ENCODE results near the gene CRYBB1.

The CRYBB1 gene

GRCh38 chr22:26586556-26587325 lies 31.1 kb downstream of the CRYBB1 start:
- no peak for DNase-seq
- no peaks in the 10 kb centered on the region for H3K27me3 ChIP-seq (ENCODE audit: insufficient read depth, low read length)
- peaks cover 0 to 6% of the 10 kb centered on the region in 2 experiments for H3K4me1 ChIP-seq (ENCODE audit: control insufficient read depth in 1 of 2, insufficient read depth in 2 of 2, low read length in 2 of 2)
- H3K4ac ChIP-seq (ENCODE audit: low read depth, low read length), result no peak overlapping the region
- no peak overlapping the region for H3K14ac ChIP-seq (ENCODE audit: low read length)
- H3K79me1 ChIP-seq (ENCODE audit: low read length), result peaks cover 7% of the 10 kb centered on the region
- no peak overlapping the region for H3K4me3 ChIP-seq (ENCODE audit: low read depth, low read length)
- no peak overlapping the region for H4K12ac ChIP-seq (ENCODE audit: low read depth, low read length)
- H3K18ac ChIP-seq (ENCODE audit: low read length), result no peak overlapping the region
- H4K8ac ChIP-seq (ENCODE audit: low read depth, low read length), result no peak overlapping the region
- H3K9ac ChIP-seq (ENCODE audit: low read length), result no peak overlapping the region
- no peak overlapping the region for H4K91ac ChIP-seq (ENCODE audit: low read depth, low read length)
- peaks cover 9% of the 10 kb centered on the region for H3K79me2 ChIP-seq (ENCODE audit: control insufficient read depth, insufficient read depth, low read length, poor library complexity)
- no peak overlapping the region for H2AFZ ChIP-seq (ENCODE audit: insufficient read depth, low read length, poor library complexity)
- no peak overlapping the region for H3K4me2 ChIP-seq (ENCODE audit: low read length)
- H3K23ac ChIP-seq (ENCODE audit: low read length), result no peak overlapping the region
- H2BK5ac ChIP-seq (ENCODE audit: low read depth, low read length, poor library complexity), result no peak overlapping the region
- WGBS (ENCODE audit: extremely low coverage, insufficient coverage, insufficient read length), result no CpG with 5 or more reads among the region's 11 CpGs
- no peak overlapping the region for H2BK120ac ChIP-seq (ENCODE audit: insufficient read depth, low read length, poor library complexity)
- H2AK5ac ChIP-seq (ENCODE audit: low read length), result no peak overlapping the region
- no peak overlapping the region for H3K27ac ChIP-seq (ENCODE audit: low read depth, low read length)
- H3K36me3 ChIP-seq (ENCODE audit: control insufficient read depth in 1 of 2, insufficient read depth in 2 of 2, low read length in 2 of 2), result peaks cover 5 to 8% of the 10 kb centered on the region in 2 experiments
- no peak overlapping the region for H2BK12ac ChIP-seq (ENCODE audit: low read length)
- no peaks in the 10 kb centered on the region for H3K9me3 ChIP-seq (ENCODE audit: insufficient read depth, low read depth, low read length)

- no peak overlapping the region for H3K4me2 ChIP-seq (ENCODE audit: low read length)
Observed at GRCh38 chr22:26585104-26585790, 32.6 kb downstream of the CRYBB1 start.

GRCh38 chr22:26584010-26584409 lies 33.8 kb downstream of the CRYBB1 start:
- no peak overlapping the region for H3K23ac ChIP-seq (ENCODE audit: low read length)
- H3K27ac ChIP-seq (ENCODE audit: low read depth, low read length), result no peak overlapping the region

More at GRCh38 chr22:26585104-26585790, 32.6 kb downstream of the CRYBB1 start:
- Histone ChIP-seq H4K12ac (ENCODE audit: low read depth, low read length) (no peak overlapping the region), H3K23ac (ENCODE audit: low read length) (no peak overlapping the region), H3K18ac (ENCODE audit: low read length) (no peak overlapping the region), H2BK12ac (ENCODE audit: low read length) (no peak overlapping the region), H3K27ac (ENCODE audit: low read depth, low read length) (no peak overlapping the region), H3K4me3 (ENCODE audit: low read depth, low read length) (no peak overlapping the region), H3K4me1 (ENCODE audit: control insufficient read depth in 1 of 2, insufficient read depth in 2 of 2, low read length in 2 of 2) (peaks cover 0 to 6% of the 10 kb centered on the region in 2 experiments), H4K8ac (ENCODE audit: low read depth, low read length) (no peak overlapping the region), H3K14ac (ENCODE audit: low read length) (no peak overlapping the region), H3K36me3 (ENCODE audit: control insufficient read depth in 1 of 2, insufficient read depth in 2 of 2, low read length in 2 of 2) (peaks cover 5 to 12% of the 10 kb centered on the region in 2 experiments), H3K79me1 (ENCODE audit: low read length) (peaks cover 7% of the 10 kb centered on the region), H3K9me3 (ENCODE audit: insufficient read depth, low read depth, low read length) (no peaks in the 10 kb centered on the region), H3K27me3 (ENCODE audit: insufficient read depth, low read length) (no peaks in the 10 kb centered on the region), H3K4ac (ENCODE audit: low read depth, low read length) (no peak overlapping the region), H2BK5ac (ENCODE audit: low read depth, low read length, poor library complexity) (no peak overlapping the region), H2AK5ac (ENCODE audit: low read length) (no peak overlapping the region), H2AFZ (ENCODE audit: insufficient read depth, low read length, poor library complexity) (no peak overlapping the region), H2BK120ac (ENCODE audit: insufficient read depth, low read length, poor library complexity) (no peak overlapping the region), H3K79me2 (ENCODE audit: control insufficient read depth, insufficient read depth, low read length, poor library complexity) (peaks cover 9% of the 10 kb centered on the region), H3K9ac (ENCODE audit: low read length) (no peak overlapping the region), H4K91ac (ENCODE audit: low read depth, low read length) (no peak overlapping the region)
- no peak for DNase-seq
- WGBS (ENCODE audit: extremely low coverage, insufficient coverage, insufficient read length), result no CpG with 5 or more reads among the region's 11 CpGs

GRCh38 chr22:26581633-26582168 lies 36.1 kb downstream of the CRYBB1 start:
- H4K12ac ChIP-seq (ENCODE audit: low read depth, low read length), result no peak overlapping the region
- H3K4me1 ChIP-seq (ENCODE audit: control insufficient read depth in 1 of 2, insufficient read depth in 2 of 2, low read length in 2 of 2), result no peaks in the 10 kb centered on the region
- H3K4ac ChIP-seq (ENCODE audit: low read depth, low read length), result no peak overlapping the region
- H3K9me3 ChIP-seq (ENCODE audit: insufficient read depth, low read depth, low read length), result no peaks in the 10 kb centered on the region
- no peak overlapping the region for H2AFZ ChIP-seq (ENCODE audit: insufficient read depth, low read length, poor library complexity)
- H3K9ac ChIP-seq (ENCODE audit: low read length), result no peak overlapping the region
- WGBS (ENCODE audit: extremely low coverage, insufficient coverage, insufficient read length), result no CpG with 5 or more reads among the region's 8 CpGs
- H2AK5ac ChIP-seq (ENCODE audit: low read length), result no peak overlapping the region
- H3K4me3 ChIP-seq (ENCODE audit: low read depth, low read length), result no peak overlapping the region
- H3K27ac ChIP-seq (ENCODE audit: low read depth, low read length), result no peak overlapping the region
- no peak overlapping the region for H3K18ac ChIP-seq (ENCODE audit: low read length)
- no peaks in the 10 kb centered on the region for H3K27me3 ChIP-seq (ENCODE audit: insufficient read depth, low read length)
- H2BK120ac ChIP-seq (ENCODE audit: insufficient read depth, low read length, poor library complexity), result no peak overlapping the region
- H4K91ac ChIP-seq (ENCODE audit: low read depth, low read length), result no peak overlapping the region
- H4K8ac ChIP-seq (ENCODE audit: low read depth, low read length), result no peak overlapping the region
- H3K79me2 ChIP-seq (ENCODE audit: control insufficient read depth, insufficient read depth, low read length, poor library complexity), result no peaks in the 10 kb centered on the region
- no peak overlapping the region for H2BK12ac ChIP-seq (ENCODE audit: low read length)
- peaks cover 4 to 15% of the 10 kb centered on the region in 2 experiments for H3K36me3 ChIP-seq (ENCODE audit: control insufficient read depth in 1 of 2, insufficient read depth in 2 of 2, low read length in 2 of 2)
- no peak overlapping the region for H3K23ac ChIP-seq (ENCODE audit: low read length)
- H3K14ac ChIP-seq (ENCODE audit: low read length), result no peak overlapping the region
- H3K79me1 ChIP-seq (ENCODE audit: low read length), result no peaks in the 10 kb centered on the region
- no peak for DNase-seq
- H2BK5ac ChIP-seq (ENCODE audit: low read depth, low read length, poor library complexity), result no peak overlapping the region
- no peak overlapping the region for H3K4me2 ChIP-seq (ENCODE audit: low read length)

More at GRCh38 chr22:26584010-26584409, 33.8 kb downstream of the CRYBB1 start:
- no CpG with 5 or more reads among the region's 4 CpGs for WGBS (ENCODE audit: extremely low coverage, insufficient coverage, insufficient read length)
- Histone ChIP-seq H2AFZ (ENCODE audit: insufficient read depth, low read length, poor library complexity) (no peak overlapping the region), H3K4me2 (ENCODE audit: low read length) (no peak overlapping the region), H4K12ac (ENCODE audit: low read depth, low read length) (no peak overlapping the region), H2BK120ac (ENCODE audit: insufficient read depth, low read length, poor library complexity) (no peak overlapping the region), H3K4me3 (ENCODE audit: low read depth, low read length) (no peak overlapping the region), H4K8ac (ENCODE audit: low read depth, low read length) (no peak overlapping the region), H2AK5ac (ENCODE audit: low read length) (no peak overlapping the region), H3K4me1 (ENCODE audit: control insufficient read depth in 1 of 2, insufficient read depth in 2 of 2, low read length in 2 of 2) (peaks cover 0 to 5% of the 10 kb centered on the region in 2 experiments), H3K9me3 (ENCODE audit: insufficient read depth, low read depth, low read length) (no peaks in the 10 kb centered on the region), H3K18ac (ENCODE audit: low read length) (no peak overlapping the region), H3K27me3 (ENCODE audit: insufficient read depth, low read length) (no peaks in the 10 kb centered on the region), H2BK5ac (ENCODE audit: low read depth, low read length, poor library complexity) (no peak overlapping the region), H3K36me3 (ENCODE audit: control insufficient read depth in 1 of 2, insufficient read depth in 2 of 2, low read length in 2 of 2) (peaks cover 5 to 12% of the 10 kb centered on the region in 2 experiments), H2BK12ac (ENCODE audit: low read length) (no peak overlapping the region), H3K79me1 (ENCODE audit: low read length) (no peaks in the 10 kb centered on the region), H4K91ac (ENCODE audit: low read depth, low read length) (no peak overlapping the region), H3K14ac (ENCODE audit: low read length) (no peak overlapping the region), H3K9ac (ENCODE audit: low read length) (no peak overlapping the region), H3K79me2 (ENCODE audit: control insufficient read depth, insufficient read depth, low read length, poor library complexity) (peaks cover under 1% of the 10 kb centered on the region), H3K4ac (ENCODE audit: low read depth, low read length) (no peak overlapping the region)
- no peak for DNase-seq
